Spleen (tissue), 11 donors: Measurements from ENCODE around the gene PLRG1. TPM values are rescaled to one million over a fixed set of nuclear protein-coding genes. Genes with fewer than 3 reads are reported as not detected.

ENCODE experiments used
- DNase-seq: peaks from one replicate; pipeline ENCODE4 v3.0.0-alpha.2; 2020
- H3K27ac ChIP-seq, 8 donors: fragments of 200-600 bp; sonication (generic) in 7 of 8; 1 replicate in 4 of 8; 2 replicates in 4 of 8; pipeline versions ENCODE4 v1.5.0 to v1.8.0; 2016 to 2021; ENCODE audit warnings: inconsistent platforms in 4 of 8, mild to moderate bottlenecking in 4 of 8, moderate library complexity in 1 of 8
- H3K27me3 ChIP-seq, 7 donors: fragments of 200-600 bp; sonication (generic) in 6 of 7; replicated peaks in 1 of 7; 1 replicate in 4 of 7; 2 replicates in 3 of 7; pipeline versions ENCODE4 v1.5.0 to v1.8.0; 2016 to 2021; ENCODE audit warnings: inconsistent platforms in 3 of 7, mild to moderate bottlenecking in 1 of 7
- H3K36me3 ChIP-seq, 6 donors: fragments of 200-600 bp; sonication (generic) in 5 of 6; 1 replicate in 4 of 6; 2 replicates in 2 of 6; pipeline versions ENCODE4 v1.5.0 to v1.8.0; 2016 to 2021; ENCODE audit warnings: inconsistent platforms in 2 of 6
- H3K4me1 ChIP-seq, 6 donors: fragments of 200-600 bp; sonication (generic) in 5 of 6; 1 replicate in 3 of 6; 2 replicates in 3 of 6; pipeline versions ENCODE4 v1.5.0 to v1.8.0; 2016 to 2021; ENCODE audit warnings: inconsistent platforms in 3 of 6
- H3K4me3 ChIP-seq, 8 donors: fragments of 200-600 bp; sonication (generic) in 7 of 8; 1 replicate in 4 of 8; 2 replicates in 4 of 8; pipeline versions ENCODE4 v1.5.0 to v1.8.0; 2016 to 2021; ENCODE audit warnings: inconsistent platforms in 4 of 8, mild to moderate bottlenecking in 4 of 8, moderate library complexity in 2 of 8
- H3K9me3 ChIP-seq, 8 donors: fragments of 200-600 bp; sonication (generic) in 7 of 8; 1 replicate in 4 of 8; 2 replicates in 4 of 8; pipeline versions ENCODE4 v1.5.0 to v1.8.0; 2016 to 2021; ENCODE audit warnings: inconsistent platforms in 4 of 8
- CTCF ChIP-seq, 11 experiments: fragments of 200-600 bp in 7 of 11; fragments of 450-650 bp in 4 of 11; sonication (generic) in 4 of 11; IDR thresholded peaks in 8 of 11; conservative IDR thresholded peaks in 3 of 11; 1 replicate in 7 of 11; 2 replicates in 4 of 11; pipeline versions ENCODE4 v1.4.0 to v1.8.0; 2016 to 2021; ENCODE audit warnings: antibody characterized with exemption in 11 of 11, inconsistent platforms in 4 of 11, mild to moderate bottlenecking in 1 of 11
- POLR2A ChIP-seq, 3 donors: fragments of 450-650 bp; IDR thresholded peaks; one replicate each; pipeline ENCODE4 v1.5.1; 2017; ENCODE audit warnings: antibody characterized with exemption in 3 of 3, mild to moderate bottlenecking in 1 of 3
- POLR2AphosphoS5 ChIP-seq, 3 donors: sonication (generic); formaldehyde crosslinking; IDR thresholded peaks; one replicate each; pipeline ENCODE4 v1.5.1; 2017; ENCODE audit warnings: antibody characterized with exemption in 3 of 3
- WGBS, 5 donors: extraction: QIAGEN DNeasy Blood & Tissue Kit in 3 of 5; methylation state at CpG; one replicate each; pipeline versions ENCODE4 v1.1.5 to v1.1.7; 2013 to 2018; 5-methylcytosine and 5-hydroxymethylcytosine counted together
- intact Hi-C: fragments of 100-400 bp; cut with DNase I; formaldehyde crosslinking; loops from one replicate; pipeline ENCODE4 v1.15.0; 2023; ENCODE audit warnings: low total_unique reads
- polyA plus RNA-seq, 3 donors: library from polyadenylated mRNA; stranded (reverse); fragments of 200-250 nt; gene quantifications; one replicate each; pipeline ENCODE4 v1.2.1, GENCODE V29; 2013
- total RNA-seq, 7 donors: library from RNA; depleted of rRNA in 3 of 7; stranded (reverse); fragments of >200 nt in 3 of 7; fragmentation: NEBNext Ultra II Directional in 4 of 7; extraction: Animal tissue kit (Norgen Biotek cat#: 25700) in 4 of 7; gene quantifications; one replicate each; pipeline versions ENCODE4 v1.1.0 to v1.2.1, GENCODE V29; 2016 to 2021
- donor health status: healthy with polysubstance abuse.
- donor health status: DM: no; HTN: no; CAD: no; lungs with moderate emphysema.
- donor health status: DM: no; HTN: no; CAD: no.
- donor health status: Bipolar disorder and iron deficiency.
- donor health status: healthy.
- donor health status: DM: no; HTN: no; CAD: no.
- donor health status: DM: yes; HTN: yes; CAD: no.

Gene PLRG1
- total and polyA plus RNA-seq, 10 donors = 37.8 to 66.2 (median 48.0) TPM

DNA sequence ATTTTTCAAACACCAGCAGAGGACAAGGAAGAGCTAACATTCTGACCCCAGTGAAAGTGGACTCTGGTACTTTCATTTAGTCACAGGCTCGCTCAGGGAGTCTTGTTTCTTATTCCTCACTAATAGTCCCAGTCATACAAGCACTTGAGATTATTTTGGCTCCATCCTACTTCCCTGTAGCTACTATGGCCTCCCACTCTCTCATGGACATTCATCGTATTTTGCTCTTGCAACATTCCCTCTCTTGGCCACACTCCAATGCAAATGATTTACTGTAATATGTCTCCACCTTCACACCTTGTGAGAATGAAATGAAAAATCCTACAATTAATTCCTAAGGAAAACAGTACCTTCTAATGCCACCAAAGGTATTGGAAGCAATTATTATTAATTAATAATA, 21.3 kb downstream of the PLRG1 start:
- no peak overlapping the region for H3K4me3 ChIP-seq
- 54 to 73% (median 65%) methylated on average over 2 of the region's 2 CpGs for WGBS, 5 donors
- peaks cover 0 to 8% (median 0%) of the 10 kb centered on the region in 7 donors for H3K27me3 ChIP-seq
- no peaks in the 10 kb centered on the region for H3K9me3 ChIP-seq
- H3K4me1 ChIP-seq = no peaks in the 10 kb centered on the region
- TF ChIP-seq POLR2AphosphoS5 (IDR thresholded peaks at IDR 0.05) (no peak), CTCF (IDR thresholded peaks at IDR 0.05 in 8 of 11, conservative IDR thresholded peaks at IDR 0.05 in 3 of 11) (no peak), POLR2A (IDR thresholded peaks at IDR 0.05) (no peak)
- no peak for DNase-seq
- H3K27ac ChIP-seq = no peak overlapping the region
- intact Hi-C loops = no loop called here
- H3K36me3 ChIP-seq = no peaks in the 10 kb centered on the region

- TF ChIP-seq POLR2AphosphoS5 (IDR thresholded peaks at IDR 0.05) (no peak), CTCF (IDR thresholded peaks at IDR 0.05 in 8 of 11, conservative IDR thresholded peaks at IDR 0.05 in 3 of 11) (no peak), POLR2A (IDR thresholded peaks at IDR 0.05) (no peak)
- H3K4me1 ChIP-seq = no peaks in the 10 kb centered on the region
- intact Hi-C loops = no loop called here
- H3K27me3 ChIP-seq = peaks cover 0 to 16% (median 0%) of the 10 kb centered on the region in 7 donors
- H3K36me3 ChIP-seq = no peaks in the 10 kb centered on the region
- no peak for DNase-seq
- WGBS, 5 donors = 74 to 86% (median 85%) methylated on average over 4 of the region's 4 CpGs
- H3K9me3 ChIP-seq = no peaks in the 10 kb centered on the region
- H3K4me3 ChIP-seq = no peak overlapping the region
- H3K27ac ChIP-seq = no peak overlapping the region
Measured at GRCh38 chr4:154527308-154527707, 22.9 kb downstream of the PLRG1 start.

- Histone ChIP-seq H3K9me3 (no peaks in the 10 kb centered on the region), H3K27me3 (peaks cover 0 to 16% (median 0%) of the 10 kb centered on the region in 7 donors), H3K4me1 (no peaks in the 10 kb centered on the region), H3K27ac (no peak overlapping the region), H3K36me3 (no peaks in the 10 kb centered on the region), H3K4me3 (no peak overlapping the region)
- intact Hi-C loops = no loop called here
- no peak for DNase-seq
- TF ChIP-seq CTCF (IDR thresholded peaks at IDR 0.05 in 8 of 11, conservative IDR thresholded peaks at IDR 0.05 in 3 of 11) = no peak
- TF ChIP-seq POLR2A (IDR thresholded peaks at IDR 0.05) = no peak
- no peak for TF ChIP-seq POLR2AphosphoS5 (IDR thresholded peaks at IDR 0.05)
- WGBS, 5 donors = 14 to 29% (median 16%) methylated on average over 2 of the region's 2 CpGs
Measured at GRCh38 chr4:154526151-154526550, 24.0 kb downstream of the PLRG1 start.

- H3K4me3 ChIP-seq = no peak overlapping the region
- TF ChIP-seq POLR2AphosphoS5 (IDR thresholded peaks at IDR 0.05) (no peak), CTCF (IDR thresholded peaks at IDR 0.05 in 8 of 11, conservative IDR thresholded peaks at IDR 0.05 in 3 of 11) (no peak), POLR2A (IDR thresholded peaks at IDR 0.05) (no peak)
- H3K27ac ChIP-seq = no peak overlapping the region
Measured at GRCh38 chr4:154521607-154522006, 28.6 kb downstream of the PLRG1 start.

More at GRCh38 chr4:154521607-154522006, 28.6 kb downstream of the PLRG1 start:
- H3K36me3 ChIP-seq = no peaks in the 10 kb centered on the region
- peaks cover 0 to 27% (median 0%) of the 10 kb centered on the region in 7 donors for H3K27me3 ChIP-seq
- H3K4me1 ChIP-seq = no peaks in the 10 kb centered on the region
- intact Hi-C loops = no loop called here
- no peak for DNase-seq
- H3K9me3 ChIP-seq = no peaks in the 10 kb centered on the region
